Loucy (cell line): ENCODE data around the gene PPARA.

Source experiments
- H2AFZ ChIP-seq: fragments of 200-600 bp; sonication (generic); 2 replicates; pipeline ENCODE4 v1.6.0; 2016; ENCODE audit warnings: antibody characterized with exemption, mild to moderate bottlenecking, low read length, moderate library complexity
- H3F3A ChIP-seq: fragments of 200-600 bp; 2 replicates; pipeline ENCODE4 v1.6.0; 2016; ENCODE audit warnings: antibody characterized with exemption, low read depth, mild to moderate bottlenecking
- H3K27me3 ChIP-seq: fragments of 200-600 bp; sonication (generic); 2 replicates; pipeline ENCODE4 v1.6.1; 2014; ENCODE audit warnings: low read length, mild to moderate bottlenecking; ENCODE audit not compliant: insufficient read depth, poor library complexity, severe bottlenecking
- H3K36me3 ChIP-seq: fragments of 200-600 bp; sonication (generic); 2 replicates; pipeline ENCODE4 v1.6.1; 2016; ENCODE audit warnings: low read length; ENCODE audit not compliant: insufficient read depth
- H3K4me1 ChIP-seq: fragments of 200-600 bp; sonication (generic); 2 replicates; pipeline ENCODE4 v1.5.1; 2014; ENCODE audit warnings: low read length, mild to moderate bottlenecking; ENCODE audit not compliant: insufficient read depth, poor library complexity, severe bottlenecking
- H3K4me2 ChIP-seq: fragments of 200-600 bp; sonication (generic); 2 replicates; pipeline ENCODE4 v1.6.0; 2014; ENCODE audit warnings: antibody characterized with exemption, low read length, low read depth, mild to moderate bottlenecking; ENCODE audit not compliant: poor library complexity, severe bottlenecking
- H3K4me3 ChIP-seq: fragments of 200-600 bp; sonication (generic); 2 replicates; pipeline ENCODE4 v1.5.1; 2014; ENCODE audit warnings: low read length, mild to moderate bottlenecking, mixed read lengths; ENCODE audit not compliant: poor library complexity, severe bottlenecking
- H3K79me2 ChIP-seq: fragments of 200-600 bp; sonication (generic); 2 replicates; pipeline ENCODE4 v1.6.1; 2014; ENCODE audit warnings: low read length; ENCODE audit not compliant: insufficient read depth
- H3K9ac ChIP-seq: fragments of 200-600 bp; sonication (generic); 2 replicates; pipeline ENCODE4 v1.6.0; 2014; ENCODE audit warnings: mild to moderate bottlenecking, low read depth, low read length, moderate library complexity; ENCODE audit not compliant: poor library complexity, severe bottlenecking
- H3K9me2 ChIP-seq: fragments of 200-600 bp; sonication (generic); replicated peaks from 2 replicates; pipeline ENCODE4 v1.6.1; 2016; ENCODE audit warnings: low read depth, low read length, mixed read lengths
- H3K9me3 ChIP-seq: fragments of 200-600 bp; sonication (generic); 2 replicates; pipeline ENCODE4 v1.6.1; 2014; ENCODE audit warnings: mild to moderate bottlenecking, antibody characterized with exemption, low read length, low read depth; ENCODE audit not compliant: insufficient read depth
- H4K20me1 ChIP-seq: fragments of 200-600 bp; sonication (generic); 2 replicates; pipeline ENCODE4 v1.6.0; 2014; ENCODE audit warnings: antibody characterized with exemption, low read length, mild to moderate bottlenecking; ENCODE audit not compliant: insufficient read depth, poor library complexity, severe bottlenecking
- CTCF ChIP-seq: fragments of 200-600 bp; sonication (generic); conservative IDR thresholded peaks from 2 replicates; pipeline ENCODE4 v1.5.1; 2014; ENCODE audit warnings: mild to moderate bottlenecking, antibody characterized with exemption, low read length
- EZH2phosphoT487 ChIP-seq: fragments of 200-600 bp; IDR thresholded peaks from 2 replicates; pipeline ENCODE4 v1.6.1; 2018; ENCODE audit warnings: antibody characterized with exemption, mild to moderate bottlenecking, moderate library complexity, borderline replicate concordance

PPARA gene

GRCh38 chr22:46112405-46112804 lies 37.9 kb upstream of the PPARA start:
- H3K9me2 ChIP-seq = no peaks in the 10 kb centered on the region
- no peaks in the 10 kb centered on the region for H3F3A ChIP-seq
- H3K9ac ChIP-seq = no peak overlapping the region
- peaks cover 22% of the 10 kb centered on the region for H4K20me1 ChIP-seq
- no peaks in the 10 kb centered on the region for H3K9me3 ChIP-seq
- no peak for TF ChIP-seq CTCF
- no peak for TF ChIP-seq EZH2phosphoT487
- H3K4me3 ChIP-seq = no peak overlapping the region
- peaks cover 3% of the 10 kb centered on the region for H3K4me1 ChIP-seq
- no peaks in the 10 kb centered on the region for H3K79me2 ChIP-seq
- no peaks in the 10 kb centered on the region for H3K27me3 ChIP-seq
- no peak overlapping the region for H2AFZ ChIP-seq
- H3K4me2 ChIP-seq = no peak overlapping the region
- H3K36me3 ChIP-seq = peaks cover 55% of the 10 kb centered on the region; the same call in 1 of the 2 replicates

GRCh38 chr22:46113110-46113909 lies 37.0 kb upstream of the PPARA start:
- peaks cover 8% of the 10 kb centered on the region for H3K4me1 ChIP-seq
- H3K9me3 ChIP-seq = no peaks in the 10 kb centered on the region
- H3K27me3 ChIP-seq = no peaks in the 10 kb centered on the region
- no peak overlapping the region for H2AFZ ChIP-seq
- no peaks in the 10 kb centered on the region for H3F3A ChIP-seq
- no peaks in the 10 kb centered on the region for H3K9me2 ChIP-seq
- peaks cover 46% of the 10 kb centered on the region; the same call in 1 of the 2 replicates for H3K36me3 ChIP-seq
- H3K4me3 ChIP-seq = no peak overlapping the region
- H3K4me2 ChIP-seq = no peak overlapping the region
- TF ChIP-seq EZH2phosphoT487 (no peak), CTCF (no peak)
- H4K20me1 ChIP-seq = peaks cover 18% of the 10 kb centered on the region
- no peak overlapping the region for H3K9ac ChIP-seq
- H3K79me2 ChIP-seq = no peaks in the 10 kb centered on the region

- TF ChIP-seq EZH2phosphoT487 (no peak), CTCF (no peak)
- peaks cover 15% of the 10 kb centered on the region for H3K4me1 ChIP-seq
- H3K36me3 ChIP-seq = peaks cover 39% of the 10 kb centered on the region; the same call in 1 of the 2 replicates
- peaks cover 14% of the 10 kb centered on the region for H4K20me1 ChIP-seq
- no peak overlapping the region for H2AFZ ChIP-seq
- no peaks in the 10 kb centered on the region for H3K79me2 ChIP-seq
- H3K27me3 ChIP-seq = no peaks in the 10 kb centered on the region
- no peak overlapping the region for H3K9ac ChIP-seq
- H3F3A ChIP-seq = no peaks in the 10 kb centered on the region
- H3K4me3 ChIP-seq = no peak overlapping the region
- no peaks in the 10 kb centered on the region for H3K9me2 ChIP-seq
- no peaks in the 10 kb centered on the region for H3K9me3 ChIP-seq
- no peak overlapping the region for H3K4me2 ChIP-seq
Measured at GRCh38 chr22:46113910-46114517, 36.3 kb upstream of the PPARA start.
